Measurements from ENCODE around the gene SCD.

DNA sequence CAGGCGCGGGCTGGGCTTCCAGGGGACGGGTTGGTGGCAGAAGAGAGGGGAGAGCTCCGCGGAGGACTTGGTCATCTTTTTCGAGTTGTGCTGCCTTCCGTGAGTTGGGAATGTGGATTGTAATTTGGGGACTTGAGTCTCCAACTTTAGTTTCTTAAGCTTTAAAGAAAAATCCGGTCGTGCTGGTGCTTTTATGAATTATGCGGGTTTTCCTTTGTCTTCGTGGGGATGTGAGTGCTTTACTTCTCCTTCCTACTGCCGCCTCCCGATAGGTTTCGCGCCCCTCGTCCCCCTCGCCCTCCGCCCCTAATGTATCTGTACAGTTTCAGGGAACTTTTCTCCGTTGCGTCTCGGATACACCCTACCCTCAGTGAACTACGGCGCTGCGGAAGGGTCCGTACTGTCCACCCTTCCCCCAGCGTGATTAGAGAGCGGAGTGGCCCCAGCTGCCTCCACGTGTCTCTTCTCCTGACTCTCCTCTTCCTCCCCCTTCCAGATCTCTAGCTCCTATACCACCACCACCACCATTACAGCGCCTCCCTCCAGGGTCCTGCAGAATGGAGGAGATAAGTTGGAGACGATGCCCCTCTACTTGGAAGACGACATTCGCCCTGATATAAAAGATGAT is 649 bp downstream of the SCD start:
- TF ChIP-seq POLR2A (IDR thresholded peaks at IDR 0.05): no peak
- TF ChIP-seq, protein P1, sequence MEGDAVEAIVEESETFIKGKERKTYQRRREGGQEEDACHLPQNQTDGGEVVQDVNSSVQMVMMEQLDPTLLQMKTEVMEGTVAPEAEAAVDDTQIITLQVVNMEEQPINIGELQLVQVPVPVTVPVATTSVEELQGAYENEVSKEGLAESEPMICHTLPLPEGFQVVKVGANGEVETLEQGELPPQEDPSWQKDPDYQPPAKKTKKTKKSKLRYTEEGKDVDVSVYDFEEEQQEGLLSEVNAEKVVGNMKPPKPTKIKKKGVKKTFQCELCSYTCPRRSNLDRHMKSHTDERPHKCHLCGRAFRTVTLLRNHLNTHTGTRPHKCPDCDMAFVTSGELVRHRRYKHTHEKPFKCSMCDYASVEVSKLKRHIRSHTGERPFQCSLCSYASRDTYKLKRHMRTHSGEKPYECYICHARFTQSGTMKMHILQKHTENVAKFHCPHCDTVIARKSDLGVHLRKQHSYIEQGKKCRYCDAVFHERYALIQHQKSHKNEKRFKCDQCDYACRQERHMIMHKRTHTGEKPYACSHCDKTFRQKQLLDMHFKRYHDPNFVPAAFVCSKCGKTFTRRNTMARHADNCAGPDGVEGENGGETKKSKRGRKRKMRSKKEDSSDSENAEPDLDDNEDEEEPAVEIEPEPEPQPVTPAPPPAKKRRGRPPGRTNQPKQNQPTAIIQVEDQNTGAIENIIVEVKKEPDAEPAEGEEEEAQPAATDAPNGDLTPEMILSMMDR (IDR thresholded peaks at IDR 0.05): no peak

Data from testis (tissue), 2 donors.